Endodermal cell (in vitro differentiated cells): Measurements from ENCODE around the gene PIP5KL1. TPM values are rescaled to one million over a fixed set of nuclear protein-coding genes. Genes with fewer than 3 reads are reported as not detected.

Source experiments
- DNase-seq: peaks from one replicate; pipeline ENCODE4 v3.0.0-alpha.2; 2017
- H3K27ac ChIP-seq: 2 replicates; pipeline ENCODE4 v1.5.1; 2013; ENCODE audit warnings: mild to moderate bottlenecking, low read depth, low read length, moderate library complexity
- H3K27me3 ChIP-seq: 2 replicates; pipeline ENCODE4 v1.6.1; 2013; ENCODE audit warnings: mild to moderate bottlenecking, low read length, moderate library complexity; ENCODE audit not compliant: insufficient read depth, control insufficient read depth, poor library complexity, severe bottlenecking
- H3K36me3 ChIP-seq: 2 replicates; pipeline ENCODE4 v1.7.0; 2013; ENCODE audit warnings: mild to moderate bottlenecking, low read length, moderate library complexity; ENCODE audit not compliant: control insufficient read depth, insufficient read depth
- H3K4me1 ChIP-seq: one replicate; pipeline ENCODE4 v1.7.0; 2013; ENCODE audit warnings: low read length; ENCODE audit not compliant: control insufficient read depth, insufficient read depth
- H3K4me3 ChIP-seq: 2 replicates; pipeline ENCODE4 v1.5.1; 2013; ENCODE audit warnings: mild to moderate bottlenecking, low read length, moderate library complexity
- H3K9ac ChIP-seq: 2 replicates; pipeline ENCODE4 v1.6.1; 2013; ENCODE audit warnings: mild to moderate bottlenecking, low read length, moderate library complexity; ENCODE audit not compliant: poor library complexity, severe bottlenecking; ENCODE audit errors: extremely low read depth
- H3K9me3 ChIP-seq: 2 replicates; pipeline ENCODE4 v1.6.1; 2013; ENCODE audit warnings: mild to moderate bottlenecking, low read length, moderate library complexity; ENCODE audit not compliant: control insufficient read depth
- H3K27ac Mint-ChIP-seq: 2 replicates; pipeline ENCODE4 v1.8.0; 2020; ENCODE audit warnings: mixed read lengths
- H3K27me3 Mint-ChIP-seq: 2 replicates; pipeline ENCODE4 v1.8.0; 2021; ENCODE audit warnings: mild to moderate bottlenecking, mixed read lengths; ENCODE audit not compliant: insufficient read depth
- H3K36me3 Mint-ChIP-seq: 2 replicates; pipeline ENCODE4 v1.8.0; 2020; ENCODE audit warnings: low read depth, mixed read lengths
- H3K4me1 Mint-ChIP-seq: 2 replicates; pipeline ENCODE4 v1.8.0; 2020; ENCODE audit warnings: mixed read lengths
- H3K4me3 Mint-ChIP-seq: 2 replicates; pipeline ENCODE4 v1.8.0; 2020; ENCODE audit warnings: mild to moderate bottlenecking, moderate library complexity, mixed read lengths
- H3K9me3 Mint-ChIP-seq: 2 replicates; pipeline ENCODE4 v1.8.0; 2020; ENCODE audit warnings: mild to moderate bottlenecking, mixed read lengths
- WGBS, 2 experiments: methylation state at CpG; one replicate each; pipeline versions ENCODE4 v1.1.5 to v1.1.7; 2013; ENCODE audit warnings: missing lambda C conversion rate in 2 of 2, mixed read lengths in 1 of 2; ENCODE audit not compliant: insufficient coverage in 1 of 2, insufficient read length in 1 of 2; 5-methylcytosine and 5-hydroxymethylcytosine counted together
- total RNA-seq, 2 donors: library from RNA; stranded (reverse); fragmentation: NEBNext Ultra II Directional in 1 of 2; extraction: Animal tissue kit (Norgen Biotek cat#: 25700) in 1 of 2; gene quantifications; 2 replicates in 1 of 2; 3 replicates in 1 of 2; pipeline ENCODE4 v1.2.1, GENCODE V29; 2021
- TF ChIP-seq, protein P1 (sequence below): fragments of 200-600 bp; sonication (generic); conservative IDR thresholded peaks from 2 replicates; pipeline ENCODE4 v1.5.0; 2021; ENCODE audit warnings: antibody characterized with exemption, mild to moderate bottlenecking

The PIP5KL1 gene
- total RNA-seq, 2 donors from 2014 or later: 6.6 to 9.3 TPM

DNA sequence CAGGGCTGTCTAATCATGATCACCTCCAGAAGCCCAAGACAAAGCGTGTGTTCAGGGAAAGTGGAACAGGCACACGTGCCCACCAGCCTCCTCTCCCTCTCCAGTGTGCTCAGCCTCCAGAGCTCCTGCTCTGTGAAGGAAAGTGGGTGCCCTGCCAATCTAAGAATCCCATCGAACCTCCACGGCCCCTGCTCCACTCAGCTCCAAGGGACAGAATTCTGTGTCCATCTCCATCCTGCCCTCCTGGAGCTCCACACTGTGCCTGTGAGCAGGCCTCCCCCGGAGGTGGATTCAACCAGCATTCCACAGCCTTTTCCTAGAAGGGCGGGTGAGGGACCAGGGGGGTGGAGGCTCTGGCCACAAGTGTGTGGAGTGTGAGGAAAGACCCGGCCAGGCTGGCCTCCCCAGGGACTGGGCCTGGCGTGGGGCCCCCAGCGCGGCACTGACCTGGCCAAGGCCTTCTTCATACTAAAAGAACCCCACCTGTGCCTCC lies 44.2 kb upstream of the PIP5KL1 start:
- no peak overlapping the region for H3K9ac ChIP-seq
- H3K4me1 ChIP-seq: peaks cover 31% of the 10 kb centered on the region
- Mint-ChIP-seq H3K27me3 (no peaks in the 10 kb centered on the region), H3K36me3 (peaks cover 8% of the 10 kb centered on the region), H3K27ac (peak overlapping the region; percentile 27), H3K4me1 (peaks cover 44% of the 10 kb centered on the region), H3K4me3 (no peak overlapping the region), H3K9me3 (no peaks in the 10 kb centered on the region)
- no peaks in the 10 kb centered on the region for H3K9me3 ChIP-seq
- H3K4me3 ChIP-seq: no peak overlapping the region
- no peak overlapping the region for H3K27ac ChIP-seq
- H3K36me3 ChIP-seq: peaks cover under 1% of the 10 kb centered on the region
- no peaks in the 10 kb centered on the region for H3K27me3 ChIP-seq
- WGBS, 2 experiments: 87 to 90% methylated on average over 2 to 10 of the region's 10 CpGs
- DNase-seq: peak; percentile 58
- TF ChIP-seq, protein P1, sequence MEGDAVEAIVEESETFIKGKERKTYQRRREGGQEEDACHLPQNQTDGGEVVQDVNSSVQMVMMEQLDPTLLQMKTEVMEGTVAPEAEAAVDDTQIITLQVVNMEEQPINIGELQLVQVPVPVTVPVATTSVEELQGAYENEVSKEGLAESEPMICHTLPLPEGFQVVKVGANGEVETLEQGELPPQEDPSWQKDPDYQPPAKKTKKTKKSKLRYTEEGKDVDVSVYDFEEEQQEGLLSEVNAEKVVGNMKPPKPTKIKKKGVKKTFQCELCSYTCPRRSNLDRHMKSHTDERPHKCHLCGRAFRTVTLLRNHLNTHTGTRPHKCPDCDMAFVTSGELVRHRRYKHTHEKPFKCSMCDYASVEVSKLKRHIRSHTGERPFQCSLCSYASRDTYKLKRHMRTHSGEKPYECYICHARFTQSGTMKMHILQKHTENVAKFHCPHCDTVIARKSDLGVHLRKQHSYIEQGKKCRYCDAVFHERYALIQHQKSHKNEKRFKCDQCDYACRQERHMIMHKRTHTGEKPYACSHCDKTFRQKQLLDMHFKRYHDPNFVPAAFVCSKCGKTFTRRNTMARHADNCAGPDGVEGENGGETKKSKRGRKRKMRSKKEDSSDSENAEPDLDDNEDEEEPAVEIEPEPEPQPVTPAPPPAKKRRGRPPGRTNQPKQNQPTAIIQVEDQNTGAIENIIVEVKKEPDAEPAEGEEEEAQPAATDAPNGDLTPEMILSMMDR: no peak

DNA sequence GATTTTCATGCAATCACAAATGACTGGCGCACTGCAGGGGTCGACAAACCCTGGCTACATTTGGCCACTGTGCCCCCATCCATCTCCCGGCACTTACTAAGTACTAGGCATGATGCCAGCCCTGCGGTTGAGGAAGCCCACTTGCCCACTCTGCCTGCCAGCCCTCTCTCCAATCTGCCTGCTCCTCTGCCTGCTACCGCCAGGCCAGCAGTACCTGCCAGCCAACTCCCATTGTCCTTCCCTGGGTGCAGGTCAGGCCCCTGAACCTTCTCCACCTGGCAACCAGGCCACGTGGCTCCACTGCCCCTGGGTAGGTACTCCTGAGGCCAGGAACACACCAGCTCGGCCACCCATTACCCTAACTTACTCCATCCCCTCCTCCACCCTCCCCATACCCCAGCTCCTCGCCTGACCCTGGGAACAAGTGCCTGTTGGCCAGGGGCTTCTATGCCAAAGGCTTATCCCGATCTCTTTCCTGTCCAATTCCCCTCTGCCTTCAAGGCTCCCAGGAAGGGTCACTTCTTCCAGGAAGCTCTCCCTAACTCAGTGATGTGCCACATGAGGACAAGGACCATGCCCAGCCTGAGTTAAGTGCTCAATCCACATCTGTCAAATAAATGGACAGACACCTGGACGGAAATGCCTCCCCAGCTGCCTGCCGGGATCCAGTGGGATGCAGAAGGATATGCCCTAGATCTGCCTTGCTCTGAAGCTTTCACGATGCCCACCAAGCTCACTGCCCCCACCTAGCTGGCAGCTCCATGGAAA lies 43.6 kb upstream of the PIP5KL1 start:
- 85 to 86% methylated on average over 8 to 12 of the region's 12 CpGs for WGBS, 2 experiments
- no peak overlapping the region for H3K9ac ChIP-seq
- no peak overlapping the region for H3K4me3 Mint-ChIP-seq

DNA sequence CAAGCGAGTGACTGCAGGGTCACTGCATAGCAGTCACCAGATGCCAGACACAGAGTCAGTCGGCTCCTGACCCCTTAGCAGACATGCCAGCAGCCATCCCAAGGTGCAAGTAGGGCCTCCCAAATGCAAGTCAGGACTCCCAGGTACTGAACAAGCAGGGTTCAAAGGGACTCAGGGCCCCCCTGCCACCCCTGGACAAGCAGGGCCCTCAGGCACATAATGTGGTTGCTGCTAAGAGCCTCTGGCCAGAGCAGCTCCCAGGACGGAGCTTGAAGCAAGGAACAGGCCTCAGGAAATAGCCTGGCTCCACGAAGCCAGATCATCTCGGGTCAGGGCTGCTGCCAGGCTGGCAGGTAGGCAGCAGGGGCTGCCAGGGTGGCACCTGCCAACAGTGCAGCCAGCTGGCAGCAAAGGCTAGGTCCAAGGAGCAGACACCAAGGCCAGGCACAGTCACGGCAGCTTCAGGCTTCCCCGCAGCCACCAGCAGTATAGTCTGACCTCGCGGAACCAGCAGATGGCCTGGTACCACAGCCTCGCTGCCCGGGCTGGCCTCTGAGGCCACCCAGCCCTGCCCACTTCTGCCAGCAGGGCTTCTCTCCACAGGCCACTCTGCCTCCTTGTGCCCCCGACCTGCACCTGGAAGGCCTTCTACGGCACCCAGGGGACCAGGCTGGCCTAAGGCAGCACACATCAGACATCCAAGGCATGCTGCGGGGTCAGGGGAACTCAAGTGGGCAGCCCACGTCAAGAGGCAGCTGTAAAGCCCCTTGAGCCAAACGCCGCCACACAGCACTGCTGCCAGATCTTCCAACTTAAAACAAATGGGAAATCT lies 42.8 kb upstream of the PIP5KL1 start:
- H3K4me1 Mint-ChIP-seq: peaks cover 47% of the 10 kb centered on the region
- Histone ChIP-seq H3K4me3 (no peak overlapping the region), H3K4me1 (peaks cover 31% of the 10 kb centered on the region), H3K9me3 (no peaks in the 10 kb centered on the region), H3K27ac (peak overlapping the region; percentile 47), H3K9ac (no peak overlapping the region), H3K27me3 (no peaks in the 10 kb centered on the region), H3K36me3 (peaks cover 3% of the 10 kb centered on the region)
- WGBS, 2 experiments: 87 to 91% methylated on average over 14 to 17 of the region's 17 CpGs
- peak; percentile 48 for DNase-seq
- peaks cover 8% of the 10 kb centered on the region for H3K36me3 Mint-ChIP-seq
- TF ChIP-seq, protein P1: no peak
- H3K27me3 Mint-ChIP-seq: no peaks in the 10 kb centered on the region
- H3K27ac Mint-ChIP-seq: no peak overlapping the region
- H3K4me3 Mint-ChIP-seq: no peak overlapping the region
- H3K9me3 Mint-ChIP-seq: no peaks in the 10 kb centered on the region

More for the DNA sequence above, 43.6 kb upstream of the PIP5KL1 start:
- Histone ChIP-seq H3K27me3 (no peaks in the 10 kb centered on the region), H3K4me3 (no peak overlapping the region), H3K27ac (peak overlapping the region; percentile 17), H3K4me1 (peaks cover 31% of the 10 kb centered on the region), H3K9me3 (no peaks in the 10 kb centered on the region), H3K36me3 (peaks cover 3% of the 10 kb centered on the region)
- TF ChIP-seq, protein P1: no peak
- peaks cover 44% of the 10 kb centered on the region for H3K4me1 Mint-ChIP-seq
- no peaks in the 10 kb centered on the region for H3K9me3 Mint-ChIP-seq
- no peaks in the 10 kb centered on the region for H3K27me3 Mint-ChIP-seq
- peak overlapping the region; percentile 64 for H3K27ac Mint-ChIP-seq
- peak; percentile 46 for DNase-seq
- H3K36me3 Mint-ChIP-seq: peaks cover 8% of the 10 kb centered on the region
